ENCODE results near the gene SLC38A8. TPM values are rescaled to one million over a fixed set of nuclear protein-coding genes. Genes with fewer than 3 reads are reported as not detected.

SLC38A8 gene
- total RNA-seq, 1 donor from 2014 or later, result not detected

- DNase-seq (ENCODE audit: low read depth), result no peak
- H3K4me3 ChIP-seq (ENCODE audit: low read depth, low read length), result no peak overlapping the region
- TF ChIP-seq CTCF (conservative IDR thresholded peaks at IDR 0.05; ENCODE audit: low read depth, low read length), result no peak
These were observed 3.3 kb upstream of the SLC38A8 start for GRCh38 chr16:84045818-84046470.

DNA sequence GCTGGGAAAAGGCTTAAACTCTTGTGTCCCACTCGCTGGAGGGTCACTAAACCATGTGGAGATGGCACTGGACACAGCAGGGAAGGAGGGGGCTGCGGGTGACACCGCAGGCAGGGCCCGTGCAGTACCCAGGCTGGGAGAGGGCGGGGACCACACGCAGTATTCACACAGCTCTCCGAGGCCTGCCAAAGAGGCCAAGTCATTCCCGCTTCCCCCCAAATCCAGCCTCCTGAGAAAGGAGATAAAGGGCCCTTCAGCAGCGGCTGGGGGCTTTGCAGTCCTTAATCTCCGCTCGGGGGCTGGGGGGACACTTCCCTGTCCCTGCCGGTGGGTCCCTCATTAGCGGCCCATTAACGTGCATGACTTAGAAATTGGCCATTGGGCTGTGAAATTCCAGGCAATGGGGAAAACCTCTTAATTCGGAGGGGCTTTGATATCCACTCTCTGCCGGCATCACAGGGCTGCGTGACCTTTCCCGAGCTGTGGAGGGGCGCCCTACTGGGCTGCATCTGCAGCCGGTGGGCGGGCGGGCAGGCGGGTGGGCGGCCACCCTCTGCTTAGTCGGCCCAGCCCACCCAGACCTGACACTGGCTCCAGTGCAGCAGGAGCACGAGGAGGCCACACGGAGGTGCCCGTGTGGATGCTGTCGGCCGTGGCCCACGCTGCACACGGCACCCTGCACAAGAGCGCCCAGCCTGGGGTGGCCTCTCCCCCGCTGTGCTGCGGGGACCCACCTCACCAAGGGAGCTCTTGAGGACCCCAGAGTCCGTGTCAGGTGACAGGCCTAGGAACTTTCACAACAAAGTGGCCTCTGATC is 2.6 kb upstream of the SLC38A8 start:
- H3K4me3 ChIP-seq (ENCODE audit: low read depth, low read length), result no peak overlapping the region
- no peak for DNase-seq (ENCODE audit: low read depth)
- no peak for TF ChIP-seq CTCF (conservative IDR thresholded peaks at IDR 0.05; ENCODE audit: low read depth, low read length)

DNA sequence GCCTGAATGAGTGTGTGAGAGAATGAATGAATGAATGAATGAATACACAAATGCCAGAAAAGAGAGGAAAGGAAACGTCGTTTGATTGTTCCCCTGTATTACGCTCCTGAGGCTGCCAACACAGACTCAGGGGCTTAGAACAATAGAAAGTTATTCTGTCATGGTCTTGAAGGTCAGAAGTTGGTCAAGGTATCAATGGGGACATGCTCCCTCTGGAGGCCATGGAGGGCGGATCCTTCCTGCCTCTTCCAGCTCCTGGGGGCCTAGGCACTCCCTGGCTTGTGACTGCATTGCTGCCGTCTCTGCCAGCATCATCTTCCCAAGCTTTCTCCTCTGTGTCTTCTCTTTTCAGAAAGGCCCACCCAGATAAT is 1.5 kb upstream of the SLC38A8 start:
- DNase-seq (ENCODE audit: low read depth), result no peak
- no peak overlapping the region for H3K4me3 ChIP-seq (ENCODE audit: low read depth, low read length)
- TF ChIP-seq CTCF (conservative IDR thresholded peaks at IDR 0.05; ENCODE audit: low read depth, low read length), result peak; percentile 68

DNA sequence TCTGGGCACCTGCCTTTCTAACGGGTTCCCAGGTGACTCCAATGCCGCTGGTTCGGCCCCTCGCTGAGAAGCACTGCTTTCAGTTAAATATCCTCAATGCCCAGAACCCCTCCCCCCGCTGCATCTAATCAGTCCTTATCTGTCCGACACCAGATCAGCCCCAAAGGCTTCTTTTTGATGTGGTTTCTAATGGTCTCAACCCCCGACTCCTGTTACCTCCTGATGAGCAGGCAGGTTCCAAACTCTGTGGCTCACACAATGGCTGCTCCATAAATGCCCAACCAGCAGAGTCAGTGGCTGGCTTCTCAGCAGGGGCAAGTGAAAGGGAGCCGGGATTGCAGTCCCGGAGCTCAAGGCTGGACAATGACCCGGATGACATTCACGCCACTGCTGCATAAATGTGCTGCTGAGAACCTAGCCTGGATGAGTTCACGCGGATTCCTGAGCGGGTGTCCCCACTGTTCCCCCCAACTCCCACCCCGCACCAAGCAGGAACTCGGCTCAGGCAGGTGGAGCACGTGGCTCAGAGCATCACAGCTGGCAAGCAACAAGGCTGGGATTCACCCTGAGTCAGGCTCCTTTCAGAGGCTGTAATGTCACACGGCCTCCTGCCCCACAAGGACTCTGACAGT is 1.0 kb upstream of the SLC38A8 start:
- TF ChIP-seq CTCF (conservative IDR thresholded peaks at IDR 0.05; ENCODE audit: low read depth, low read length), result no peak
- H3K4me3 ChIP-seq (ENCODE audit: low read depth, low read length), result no peak overlapping the region
- no peak for DNase-seq (ENCODE audit: low read depth)

- TF ChIP-seq CTCF (conservative IDR thresholded peaks at IDR 0.05; ENCODE audit: low read depth, low read length), result no peak
- DNase-seq (ENCODE audit: low read depth), result no peak
- no peak overlapping the region for H3K4me3 ChIP-seq (ENCODE audit: low read depth, low read length)
These were observed 387 bp upstream of the SLC38A8 start for GRCh38 chr16:84042879-84043485.

- no peak overlapping the region for H3K4me3 ChIP-seq (ENCODE audit: low read depth, low read length)
- no peak for TF ChIP-seq CTCF (conservative IDR thresholded peaks at IDR 0.05; ENCODE audit: low read depth, low read length)
- DNase-seq (ENCODE audit: low read depth), result no peak
These were observed 714 bp downstream of the SLC38A8 start for GRCh38 chr16:84041881-84042280.

All from epithelial cell of proximal tubule (primary cell).